Smooth muscle cell of the brain vasculature (primary cell): ENCODE data around the gene TP53I13.

Experiments used
- DNase-seq: peaks from one replicate; pipeline ENCODE4 v3.0.0-alpha.2; 2012; ENCODE audit warnings: low read depth, low spot score

TP53I13 gene

GRCh38 chr17:29566473-29567303, 1.8 kb upstream of the TP53I13 start, which contains the start of gene ABHD15:
ABHD15 (minus strand) TSS chr17:29567037; CDS start chr17:29566966, 71 bp downstream.
- DNase-seq: no peak

- no peak for DNase-seq
These were observed 1.3 kb upstream of the TP53I13 start for GRCh38 chr17:29567304-29567553.

GRCh38 chr17:29567554-29568330, 759 bp upstream of the TP53I13 start:
- DNase-seq: no peak

GRCh38 chr17:29569245-29569950, 897 bp downstream of the TP53I13 start:
- DNase-seq: no peak

GRCh38 chr17:29570521-29570920, 2.0 kb downstream of the TP53I13 start:
- DNase-seq: no peak

- no peak for DNase-seq
These were observed 3.0 kb downstream of the TP53I13 start for GRCh38 chr17:29571486-29571882.

- no peak for DNase-seq
These were observed 3.6 kb downstream of the TP53I13 start for GRCh38 chr17:29571883-29572681.

GRCh38 chr17:29572691-29573557, 4.4 kb downstream of the TP53I13 start:
- no peak for DNase-seq

- DNase-seq: no peak
These were observed 5.0 kb downstream of the TP53I13 start for GRCh38 chr17:29573558-29573869.

GRCh38 chr17:29573871-29574731, 5.6 kb downstream of the TP53I13 start:
- DNase-seq: no peak

GRCh38 chr17:29574732-29575510, 6.4 kb downstream of the TP53I13 start:
- no peak for DNase-seq

- DNase-seq: no peak
These were observed 7.2 kb downstream of the TP53I13 start for GRCh38 chr17:29575511-29576213.

- no peak for DNase-seq
These were observed 7.9 kb downstream of the TP53I13 start for GRCh38 chr17:29576214-29577000.

GRCh38 chr17:29577001-29577370, 8.5 kb downstream of the TP53I13 start:
- no peak for DNase-seq

GRCh38 chr17:29577385-29578211, 9.1 kb downstream of the TP53I13 start:
- no peak for DNase-seq

GRCh38 chr17:29578626-29579485, 10.4 kb downstream of the TP53I13 start:
- DNase-seq: no peak
